WERI-Rb-1 (cell line): ENCODE results near the gene HADH.
A peak's percentile ranks its signal among the peaks of the same experiment; 100 is the strongest.

Source experiments
- DNase-seq: peaks from one replicate; pipeline ENCODE4 v3.0.0-alpha.2; 2020
- H3K27ac ChIP-seq: fragments of 250-450 bp; sonication (Bioruptor Pico); 2 replicates; pipeline ENCODE4 v1.5.1; 2020; ENCODE audit warnings: mild to moderate bottlenecking, moderate library complexity
- H3K27me3 ChIP-seq: fragments of 250-450 bp; sonication (Bioruptor Pico); 2 replicates; pipeline ENCODE4 v1.5.1; 2021; ENCODE audit warnings: mild to moderate bottlenecking, low read depth, moderate library complexity; ENCODE audit not compliant: insufficient read depth, severe bottlenecking
- H3K36me3 ChIP-seq: fragments of 250-450 bp; sonication (Bioruptor Pico); 2 replicates; pipeline ENCODE4 v1.5.1; 2020; ENCODE audit warnings: mild to moderate bottlenecking, moderate library complexity
- H3K4me3 ChIP-seq: 2 replicates; pipeline ENCODE4 v1.5.1; 2011; ENCODE audit warnings: low read depth, mild to moderate bottlenecking, control low read depth, low read length
- H3K9me3 ChIP-seq: fragments of 250-450 bp; sonication (Bioruptor Pico); 2 replicates; pipeline ENCODE4 v1.5.1; 2021; ENCODE audit warnings: mild to moderate bottlenecking, moderate library complexity; ENCODE audit not compliant: severe bottlenecking
- CTCF ChIP-seq: IDR thresholded peaks from 2 replicates; pipeline ENCODE4 v1.5.1; 2011; ENCODE audit warnings: low read depth, mild to moderate bottlenecking, control low read depth, inconsistent platforms, low read length

Gene HADH

DNA sequence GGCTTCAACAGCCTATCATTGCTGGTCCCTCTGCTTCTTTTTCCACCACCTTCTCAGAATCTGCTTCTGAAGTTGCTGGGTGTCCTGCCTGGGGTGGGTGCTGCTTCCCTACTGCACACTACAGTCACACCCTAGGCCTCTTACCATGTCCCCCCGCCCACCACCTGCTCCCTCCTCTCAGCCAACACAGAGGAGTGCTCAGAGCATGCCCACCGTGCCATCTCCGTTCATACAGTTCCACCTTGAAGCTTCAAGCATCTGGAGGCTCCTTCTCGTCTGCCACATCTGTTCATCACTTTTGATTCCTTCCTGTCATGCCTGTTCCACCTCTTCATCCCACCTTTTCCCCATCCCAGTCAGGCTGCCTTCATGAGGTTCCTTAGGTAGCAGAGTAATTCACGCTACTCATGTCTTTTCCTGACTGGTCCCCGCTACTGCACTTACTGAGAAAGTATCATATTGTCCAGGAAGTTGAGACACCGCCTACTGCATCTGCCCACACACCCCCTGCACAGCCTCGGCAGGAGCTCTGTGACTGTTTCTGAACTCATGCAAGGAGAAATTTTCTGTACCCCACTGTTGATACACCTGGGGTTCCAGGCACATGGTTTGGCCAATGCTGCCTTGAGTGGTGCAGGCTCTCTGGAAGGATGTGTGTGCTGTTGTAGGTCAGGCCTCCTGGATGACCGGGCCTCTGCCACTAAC, 39.5 kb downstream of the HADH start:
- H3K36me3 ChIP-seq, result peaks cover 79% of the 10 kb centered on the region
- no peak overlapping the region for H3K4me3 ChIP-seq
- no peak for TF ChIP-seq CTCF

GRCh38 chr4:108029731-108030130, 40.0 kb downstream of the HADH start:
- Histone ChIP-seq H3K27ac (no peak overlapping the region), H3K9me3 (no peaks in the 10 kb centered on the region), H3K4me3 (no peak overlapping the region), H3K27me3 (no peaks in the 10 kb centered on the region), H3K36me3 (peaks cover 79% of the 10 kb centered on the region)
- no peak for DNase-seq
- no peak for TF ChIP-seq CTCF

More for the DNA sequence above, 39.5 kb downstream of the HADH start:
- no peak for DNase-seq
- H3K27ac ChIP-seq, result no peak overlapping the region
- H3K9me3 ChIP-seq, result no peaks in the 10 kb centered on the region
- no peaks in the 10 kb centered on the region for H3K27me3 ChIP-seq

DNA sequence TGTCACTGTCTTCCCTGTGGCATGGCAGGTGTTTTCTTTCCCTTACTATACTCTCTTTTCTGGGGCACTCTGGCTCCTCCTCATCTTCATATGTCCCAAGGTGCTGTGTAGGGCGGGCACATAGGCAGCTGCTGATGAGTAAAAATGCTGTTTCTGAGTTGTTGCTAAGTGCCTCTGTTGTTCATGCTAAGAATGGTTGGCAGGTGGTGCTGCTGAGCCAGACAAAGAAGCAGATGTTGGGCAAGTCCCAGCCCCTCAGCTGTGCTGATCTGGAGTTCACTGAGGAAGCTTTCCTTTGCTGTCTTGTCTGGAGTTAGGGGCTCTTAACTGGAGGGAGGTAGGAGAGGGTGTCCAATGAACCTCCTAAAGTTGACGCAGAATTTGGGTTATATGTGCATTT, 40.6 kb downstream of the HADH start:
- Histone ChIP-seq H3K27me3 (no peaks in the 10 kb centered on the region), H3K36me3 (peaks cover 79% of the 10 kb centered on the region), H3K27ac (no peak overlapping the region), H3K4me3 (no peak overlapping the region), H3K9me3 (no peaks in the 10 kb centered on the region)
- peak; percentile 79 for TF ChIP-seq CTCF
- DNase-seq, result peak; percentile 60

- peaks cover 79% of the 10 kb centered on the region for H3K36me3 ChIP-seq
- TF ChIP-seq CTCF, result no peak
- H3K27ac ChIP-seq, result no peak overlapping the region
- DNase-seq, result no peak
- H3K9me3 ChIP-seq, result no peaks in the 10 kb centered on the region
- H3K27me3 ChIP-seq, result no peaks in the 10 kb centered on the region
- H3K4me3 ChIP-seq, result no peak overlapping the region
These were observed 41.9 kb downstream of the HADH start for GRCh38 chr4:108031427-108032083.

- no peak for DNase-seq
- peaks cover 66% of the 10 kb centered on the region for H3K36me3 ChIP-seq
These were observed 43.7 kb downstream of the HADH start for GRCh38 chr4:108033348-108033747.

More at GRCh38 chr4:108033348-108033747, 43.7 kb downstream of the HADH start:
- TF ChIP-seq CTCF, result no peak
- no peak overlapping the region for H3K4me3 ChIP-seq
- H3K9me3 ChIP-seq, result no peaks in the 10 kb centered on the region
- H3K27me3 ChIP-seq, result no peaks in the 10 kb centered on the region
- H3K27ac ChIP-seq, result no peak overlapping the region
